ENCODE measurements around the gene C16orf92. TPM values are rescaled to one million over a fixed set of nuclear protein-coding genes. Genes with fewer than 3 reads are reported as not detected.

C16orf92 gene
- total and polyA plus RNA-seq, 2 of the 13 experiments (the other 11 are each of a cell fraction or from before 2014, with no cell fraction given), result not detected

DNA sequence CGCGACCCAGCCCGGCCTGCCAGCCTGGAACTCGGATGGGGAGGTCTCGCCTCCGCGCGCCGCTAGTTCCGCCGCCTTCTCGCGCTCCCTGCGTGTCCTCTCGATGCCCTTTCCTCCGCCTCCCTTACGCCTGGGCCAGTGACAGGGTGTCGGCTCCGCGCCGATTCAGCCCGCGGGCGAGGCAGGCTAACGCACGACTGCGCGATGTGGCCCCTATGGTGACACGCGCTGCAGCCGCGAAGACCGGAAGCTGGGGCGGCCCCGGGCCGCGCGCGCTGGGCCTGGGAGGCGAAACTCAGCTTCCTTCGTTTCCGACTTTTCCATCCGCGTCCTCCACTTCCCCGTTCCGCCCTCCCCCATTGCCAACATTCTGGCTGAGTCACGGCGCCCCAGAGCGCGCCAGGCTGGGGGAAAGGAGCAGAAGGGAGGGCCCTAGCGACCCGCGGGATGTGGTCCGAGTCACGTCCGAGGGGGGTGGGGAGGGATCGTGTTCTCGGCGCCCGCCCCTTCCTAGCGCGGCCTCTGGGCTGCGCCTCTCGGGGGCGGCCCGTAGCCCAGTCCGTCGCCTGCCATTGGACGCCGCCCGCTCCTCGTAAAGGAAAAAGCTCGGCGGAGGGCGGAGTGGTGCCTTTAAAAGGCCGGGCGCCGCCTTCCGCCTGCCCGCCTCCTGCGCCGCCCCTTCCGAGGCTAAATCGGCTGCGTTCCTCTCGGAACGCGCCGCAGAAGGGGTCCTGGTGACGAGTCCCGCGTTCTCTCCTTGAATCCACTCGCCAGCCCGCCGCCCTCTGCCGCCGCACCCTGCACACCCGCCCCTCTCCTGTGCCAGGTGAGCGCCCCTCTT, 42.3 kb downstream of the C16orf92 start, which contains the start of gene ALDOA (continued):
- peak; percentile 67; the same call in 1 of the 2 replicates for TF ChIP-seq DNMT3B (CRISPR knock-in tag; conservative IDR thresholded peaks at IDR 0.05)
- no peak; the same call in 1 of the 2 replicates for TF ChIP-seq ZNF17 (CRISPR knock-in tag; IDR thresholded peaks at IDR 0.05)
- TF ChIP-seq HNRNPLL (IDR thresholded peaks at IDR 0.05; ENCODE audit: low read depth, low read length, poor library complexity, severe bottlenecking), result peak; percentile 93
- TF ChIP-seq NCOA2 (CRISPR knock-in tag; IDR thresholded peaks at IDR 0.05), result peak; percentile 64; the same call in 1 of the 2 replicates
- TF ChIP-seq, protein P1, sequence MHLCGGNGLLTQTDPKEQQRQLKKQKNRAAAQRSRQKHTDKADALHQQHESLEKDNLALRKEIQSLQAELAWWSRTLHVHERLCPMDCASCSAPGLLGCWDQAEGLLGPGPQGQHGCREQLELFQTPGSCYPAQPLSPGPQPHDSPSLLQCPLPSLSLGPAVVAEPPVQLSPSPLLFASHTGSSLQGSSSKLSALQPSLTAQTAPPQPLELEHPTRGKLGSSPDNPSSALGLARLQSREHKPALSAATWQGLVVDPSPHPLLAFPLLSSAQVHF (CRISPR knock-in tag; IDR thresholded peaks at IDR 0.05), result 0 out of 2 replicates have a peak, but pooled peaks have one; percentile 87
- TF ChIP-seq HNF4A (CRISPR knock-in tag; IDR thresholded peaks at IDR 0.05), result 0 out of 2 replicates have a peak, but pooled peaks have one; percentile 5
- peak; percentile 61 for TF ChIP-seq FOXA3 (CRISPR knock-in tag; IDR thresholded peaks at IDR 0.05)
- peak; percentile 31 for TF ChIP-seq XBP1 (CRISPR knock-in tag; IDR thresholded peaks at IDR 0.05)
- no peak for TF ChIP-seq NBN (conservative IDR thresholded peaks at IDR 0.05)
- peak; percentile 85 for TF ChIP-seq BORCS8-MEF2B (CRISPR knock-in tag; IDR thresholded peaks at IDR 0.05)
- peak; percentile 87; the same call in 1 of the 2 replicates for TF ChIP-seq ZNF678 (CRISPR knock-in tag; IDR thresholded peaks at IDR 0.05)
- TF ChIP-seq SIX4 (CRISPR knock-in tag; IDR thresholded peaks at IDR 0.05), result peak; percentile 88
- peak; percentile 93; the same call in 1 of the 2 replicates for TF ChIP-seq CBFB (CRISPR knock-in tag; IDR thresholded peaks at IDR 0.05)
- peak; percentile 5; the same call in 1 of the 2 replicates for TF ChIP-seq HNF4G (IDR thresholded peaks at IDR 0.05; ENCODE audit: borderline replicate concordance, low read depth, low read length)
- TF ChIP-seq HNF4G (CRISPR knock-in tag; IDR thresholded peaks at IDR 0.05; ENCODE audit: borderline replicate concordance, low read depth), result peak; percentile 69; the same call in 1 of the 2 replicates
- no peak; the same call in 1 of the 2 replicates for TF ChIP-seq ZBTB42 (CRISPR knock-in tag; IDR thresholded peaks at IDR 0.05)
- no peak; the same call in none of the 2 replicates for TF ChIP-seq RARG (CRISPR knock-in tag; IDR thresholded peaks at IDR 0.05; ENCODE audit: low read depth)
- TF ChIP-seq SNRNP70 (IDR thresholded peaks at IDR 0.05; ENCODE audit: low read depth, low read length), result no peak
- no peak; the same call in none of the 2 replicates for TF ChIP-seq ZNF790 (CRISPR knock-in tag; IDR thresholded peaks at IDR 0.05; ENCODE audit: borderline replicate concordance)
- peak; percentile 90 for TF ChIP-seq ZNF781 (CRISPR knock-in tag; IDR thresholded peaks at IDR 0.05; ENCODE audit: borderline replicate concordance, not compliant biosample characterization)
- TF ChIP-seq SMAD3 (CRISPR knock-in tag; IDR thresholded peaks at IDR 0.05), result peak; percentile 71; the same call in 1 of the 2 replicates
- TF ChIP-seq JARID2 (CRISPR knock-in tag; IDR thresholded peaks at IDR 0.05; ENCODE audit: insufficient replicate concordance), result peak; percentile 91
- TF ChIP-seq KDM5B (CRISPR knock-in tag; IDR thresholded peaks at IDR 0.05; ENCODE audit: borderline replicate concordance), result peak; percentile 99
- peak; percentile 74 for TF ChIP-seq MYNN (CRISPR knock-in tag; IDR thresholded peaks at IDR 0.05; ENCODE audit: low read depth)
- peak; percentile 91 for TF ChIP-seq PATZ1 (CRISPR knock-in tag; IDR thresholded peaks at IDR 0.05)
- TF ChIP-seq NCOA5 (CRISPR knock-in tag; IDR thresholded peaks at IDR 0.05), result no peak
- TF ChIP-seq REPIN1 (CRISPR knock-in tag; IDR thresholded peaks at IDR 0.05; ENCODE audit: borderline replicate concordance, low read depth), result peak; percentile 93
- no peak; the same call in none of the 2 replicates for TF ChIP-seq ZSCAN20 (CRISPR knock-in tag; IDR thresholded peaks at IDR 0.05; ENCODE audit: borderline replicate concordance)
